PC-9 (cell line): Measurements from ENCODE around the gene DUOXA1. TPM values are rescaled to one million over a fixed set of nuclear protein-coding genes. Genes with fewer than 3 reads are reported as not detected.
A peak's percentile ranks its signal among the peaks of the same experiment; 100 is the strongest.

Source experiments
- BruUV-seq: library from RNA; stranded (reverse); fragments of 400-500 nt; replicated peaks from 2 replicates; lab custom pipeline; 2021; lab: Mats Ljungman, UMichigan
- CTCF ChIA-PET: fragments of 300-600 bp; sonication (Branson Sonifier 250); formaldehyde crosslinking; loops from one replicate; lab custom pipeline; 2022; ENCODE audit warnings: antibody characterized with exemption; lab: Charles Lee
- POLR2A ChIA-PET: fragments of 300-600 bp; sonication (Branson Sonifier 250); formaldehyde crosslinking; loops from one replicate; lab custom pipeline; 2022; ENCODE audit warnings: antibody characterized with exemption; ENCODE audit not compliant: unreplicated experiment; lab: Charles Lee
- DNase-seq, 2 experiments: peaks; one replicate each; pipeline versions ENCODE4 v3.0.0 to v3.0.0-alpha.2; 2015 to 2022; ENCODE audit warnings: mixed read lengths in 1 of 2
- H2AFZ ChIP-seq: fragments of 200-600 bp; sonication (generic); 2 replicates; pipeline ENCODE4 v1.8.1; 2017; ENCODE audit warnings: antibody characterized with exemption
- H3F3A ChIP-seq: fragments of 200-600 bp; sonication (generic); 2 replicates; pipeline ENCODE4 v1.8.1; 2017; ENCODE audit warnings: antibody characterized with exemption, mild to moderate bottlenecking, low read depth; ENCODE audit not compliant: insufficient read depth
- H3K27ac ChIP-seq: fragments of 200-600 bp; sonication (generic); 2 replicates; pipeline ENCODE4 v1.6.1; 2016; ENCODE audit warnings: mixed run types
- H3K27me3 ChIP-seq: fragments of 200-600 bp; sonication (generic); 2 replicates; pipeline ENCODE4 v1.6.1; 2016; ENCODE audit warnings: low read depth, mixed run types; ENCODE audit not compliant: insufficient read depth
- H3K36me3 ChIP-seq: fragments of 200-600 bp; sonication (generic); 2 replicates; pipeline ENCODE4 v1.6.1; 2016; ENCODE audit warnings: low read depth, mixed run types
- H3K4me1 ChIP-seq: fragments of 200-600 bp; sonication (generic); replicated peaks from 2 replicates; pipeline ENCODE4 v1.6.1; 2016; ENCODE audit warnings: mixed run types; ENCODE audit not compliant: insufficient read depth
- H3K4me2 ChIP-seq: fragments of 200-600 bp; sonication (generic); 2 replicates; pipeline ENCODE4 v1.6.1; 2017; ENCODE audit warnings: mixed run types
- H3K4me3 ChIP-seq: fragments of 200-600 bp; sonication (generic); 2 replicates; pipeline ENCODE4 v1.6.1; 2016; ENCODE audit warnings: mixed run types
- H3K79me2 ChIP-seq: fragments of 200-600 bp; sonication (generic); 2 replicates; pipeline ENCODE4 v1.6.1; 2017; ENCODE audit warnings: low read depth, mixed run types
- H3K9me2 ChIP-seq: fragments of 200-600 bp; sonication (generic); 2 replicates; pipeline ENCODE4 v1.8.1; 2017; ENCODE audit warnings: mild to moderate bottlenecking; ENCODE audit not compliant: insufficient read depth
- H3K9me3 ChIP-seq: fragments of 200-600 bp; sonication (generic); 2 replicates; pipeline ENCODE4 v1.8.1; 2016; ENCODE audit warnings: low read depth; ENCODE audit not compliant: insufficient read depth
- H4K20me1 ChIP-seq: fragments of 200-600 bp; sonication (generic); 2 replicates; pipeline ENCODE4 v1.8.1; 2017; ENCODE audit not compliant: insufficient read depth
- CTCF ChIP-seq: fragments of 200-600 bp; sonication (generic); conservative IDR thresholded peaks from 2 replicates; pipeline ENCODE4 v1.6.1; 2017; ENCODE audit warnings: mixed run types, antibody characterized with exemption, mild to moderate bottlenecking, moderate library complexity
- EZH2 ChIP-seq: fragments of 200-600 bp; sonication (generic); IDR thresholded peaks from 2 replicates; pipeline ENCODE4 v1.8.0; 2017; ENCODE audit warnings: antibody characterized with exemption, low read depth
- intact Hi-C: fragments of 100-400 bp; cut with micrococcal nuclease; formaldehyde crosslinking; loops from one replicate; pipeline ENCODE4 v1.10.0; 2022; ENCODE audit not compliant: unreplicated experiment
- total RNA-seq: library from RNA; stranded (reverse); gene quantifications from 2 replicates; pipeline ENCODE4 v1.2.3, GENCODE V29; 2021

Gene DUOXA1
- total RNA-seq, 1 experiment from 2014 or later: 0.33 TPM

GRCh38 chr15:45126535-45127158 is 3.0 kb downstream of the DUOXA1 start:
- intact Hi-C loops: loop anchor here (1.0 to 10.0 kb wide), 6 partner anchors 37 to 488 kb away; a partner anchor contains a TSS
- H3K36me3 ChIP-seq: no peaks in the 10 kb centered on the region

GRCh38 chr15:45123397-45123796 is 6.3 kb downstream of the DUOXA1 start:
- H3K4me1 ChIP-seq: peaks cover 15% of the 10 kb centered on the region; the same call in 1 of the 2 replicates
- peak in 1 of 2 experiments; percentile 39 for DNase-seq
- TF ChIP-seq EZH2 (no peak), CTCF (no peak)
- no peak overlapping the region for H2AFZ ChIP-seq
- BruUV-seq: no TSS peak
- no peak overlapping the region for H3K4me2 ChIP-seq
- intact Hi-C loops: loop anchor here (10.0 kb wide), 1 partner anchor 491 kb away; no protein-coding TSS in a partner anchor
- no peaks in the 10 kb centered on the region for H3K27me3 ChIP-seq
- H3F3A ChIP-seq: no peaks in the 10 kb centered on the region
- H3K36me3 ChIP-seq: no peaks in the 10 kb centered on the region
- POLR2A ChIA-PET: interaction anchor here (0.6 kb wide), 2 partner anchors 35 to 1363 kb away, joined by 3 to 4 read pairs; no protein-coding TSS in a partner anchor
- CTCF ChIA-PET: interaction anchor here (0.9 to 3.8 kb wide), 2 partner anchors 15 to 40 kb away, joined by 6 to 11 read pairs; no protein-coding TSS in a partner anchor
- no peak overlapping the region for H3K4me3 ChIP-seq
- H3K9me2 ChIP-seq: no peaks in the 10 kb centered on the region
- H3K27ac ChIP-seq: no peak overlapping the region
- H3K79me2 ChIP-seq: no peaks in the 10 kb centered on the region
- no peaks in the 10 kb centered on the region for H3K9me3 ChIP-seq
- no peaks in the 10 kb centered on the region for H4K20me1 ChIP-seq

More at GRCh38 chr15:45126535-45127158, 3.0 kb downstream of the DUOXA1 start:
- DNase-seq: peak in 1 of 2 experiments; percentile 45
- Histone ChIP-seq H4K20me1 (no peaks in the 10 kb centered on the region), H3F3A (no peaks in the 10 kb centered on the region), H3K9me2 (no peaks in the 10 kb centered on the region), H3K79me2 (no peaks in the 10 kb centered on the region), H3K4me3 (no peak overlapping the region), H3K27me3 (no peaks in the 10 kb centered on the region), H3K4me1 (peaks cover 11% of the 10 kb centered on the region; the same call in 1 of the 2 replicates), H2AFZ (no peak overlapping the region), H3K4me2 (no peak overlapping the region), H3K9me3 (no peaks in the 10 kb centered on the region), H3K27ac (no peak overlapping the region)
- BruUV-seq: no TSS peak
- TF ChIP-seq CTCF (peak; percentile 78), EZH2 (no peak)
- CTCF ChIA-PET: interaction anchor here (0.7 to 2.0 kb wide), 8 partner anchors 9 to 272 kb away, joined by 3 to 16 read pairs (median 6); no protein-coding TSS in a partner anchor
- POLR2A ChIA-PET: interaction anchor here (0.7 kb wide), 1 partner anchor 36 kb away, joined by 3 read pairs; no protein-coding TSS in a partner anchor

- Histone ChIP-seq H3K4me2 (no peak overlapping the region), H3K27ac (no peak overlapping the region), H3K9me2 (no peaks in the 10 kb centered on the region), H3K27me3 (no peaks in the 10 kb centered on the region), H3K4me3 (no peak overlapping the region), H2AFZ (no peak overlapping the region), H4K20me1 (no peaks in the 10 kb centered on the region), H3K79me2 (no peaks in the 10 kb centered on the region), H3K4me1 (peaks cover 15% of the 10 kb centered on the region; the same call in 1 of the 2 replicates), H3K36me3 (no peaks in the 10 kb centered on the region), H3K9me3 (no peaks in the 10 kb centered on the region), H3F3A (no peaks in the 10 kb centered on the region)
- POLR2A ChIA-PET: interaction anchor here (0.6 kb wide), 1 partner anchor 36 kb away, joined by 3 read pairs; no protein-coding TSS in a partner anchor
- no TSS peak for BruUV-seq
- DNase-seq: no peak
- intact Hi-C loops: loop anchor here (10.0 kb wide), 1 partner anchor 492 kb away; no protein-coding TSS in a partner anchor
- CTCF ChIA-PET: interaction anchor here (0.9 to 3.8 kb wide), 2 partner anchors 15 to 40 kb away, joined by 6 to 11 read pairs; no protein-coding TSS in a partner anchor
- TF ChIP-seq CTCF: no peak
- TF ChIP-seq EZH2: no peak
Observed at GRCh38 chr15:45122719-45123118, 7.0 kb downstream of the DUOXA1 start.
